ENCODE data around the gene CSNK2A2.

The CSNK2A2 gene

GRCh38 chr16:58235663-58236062, 37.8 kb upstream of the CSNK2A2 start:
- Histone ChIP-seq H2BK5ac (ENCODE audit: low read depth, low read length, poor library complexity, severe bottlenecking) (no peak overlapping the region), H3K9ac (ENCODE audit: low read length) (no peak overlapping the region), H3K4me3 (ENCODE audit: insufficient read depth in 1 of 2, low read depth in 1 of 2, low read length in 2 of 2) (no peak overlapping the region), H3K23ac (ENCODE audit: low read length in 2 of 2) (no peak overlapping the region), H2AK5ac (ENCODE audit: low read length, severe bottlenecking) (no peak overlapping the region), H3K14ac (ENCODE audit: low read length in 2 of 2) (no peak overlapping the region), H3K4ac (ENCODE audit: low read depth in 1 of 2, low read length in 2 of 2) (no peak overlapping the region), H3K79me1 (replicated peaks; ENCODE audit: low read length, poor library complexity, severe bottlenecking) (no peaks in the 10 kb centered on the region), H2BK12ac (ENCODE audit: low read length in 2 of 2) (no peak overlapping the region), H2BK120ac (ENCODE audit: low read depth, low read length) (no peak overlapping the region), H3K36me3 (ENCODE audit: control insufficient read depth in 1 of 2, insufficient read depth in 2 of 2, low read depth in 1 of 2, low read length in 2 of 2) (no peaks in the 10 kb centered on the region), H3K4me1 (ENCODE audit: control insufficient read depth, insufficient read depth, low read depth, low read length) (peaks cover 6% of the 10 kb centered on the region), H3K27me3 (ENCODE audit: control insufficient read depth in 1 of 2, insufficient read depth in 1 of 2, low read length in 2 of 2) (peaks cover 32 to 58% of the 10 kb centered on the region in 2 experiments), H4K91ac (ENCODE audit: low read length) (no peak overlapping the region), H3K18ac (ENCODE audit: low read depth in 1 of 2, low read length in 2 of 2) (no peak overlapping the region), H2AFZ (ENCODE audit: low read depth, low read length) (no peak overlapping the region), H2BK15ac (ENCODE audit: low read depth, poor library complexity, severe bottlenecking) (no peak overlapping the region), H3K4me2 (ENCODE audit: low read length, poor library complexity, severe bottlenecking) (no peak overlapping the region), H3K9me3 (ENCODE audit: control insufficient read depth, low read length) (no peaks in the 10 kb centered on the region), H3K27ac (ENCODE audit: low read length, poor library complexity, severe bottlenecking) (no peak overlapping the region), H4K8ac (ENCODE audit: low read length) (no peak overlapping the region)
- 56% methylated on average over 3 of the region's 3 CpGs for WGBS
- DNase-seq: no peak

DNA sequence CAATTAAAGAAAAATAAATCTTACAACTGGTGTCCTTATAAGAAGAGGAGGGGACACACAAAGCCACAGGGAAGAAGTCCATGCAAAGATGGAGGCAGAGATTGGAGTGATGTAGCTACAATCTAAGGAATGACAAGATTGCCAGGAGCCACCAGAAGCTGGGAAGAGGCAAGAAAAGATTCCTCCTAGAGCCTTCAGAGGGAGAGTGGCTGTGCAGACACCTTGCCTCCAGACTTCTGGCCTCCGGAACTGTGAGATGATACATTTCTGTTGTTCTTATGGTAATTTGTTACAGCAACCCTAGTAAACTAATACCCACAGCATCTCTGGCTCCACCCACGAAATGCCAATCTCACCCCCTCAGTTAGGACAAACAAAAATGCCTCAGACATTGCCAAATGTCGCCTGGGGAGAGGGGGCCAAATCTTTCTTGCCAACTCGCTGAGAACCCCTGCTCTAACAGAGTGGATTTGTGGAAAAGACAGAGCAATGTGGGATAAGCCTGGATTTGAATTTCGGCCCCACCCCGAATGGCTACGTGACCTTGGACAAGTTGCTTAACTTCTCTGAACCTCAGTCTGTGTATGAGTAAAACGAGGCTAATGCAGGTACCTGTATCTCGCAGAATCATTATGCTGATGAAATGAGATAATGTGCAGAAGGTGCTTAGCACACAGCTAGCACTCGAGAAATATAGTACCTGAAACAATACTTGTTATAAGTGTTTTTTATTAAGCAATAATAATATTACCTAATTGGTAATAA, 37.1 kb upstream of the CSNK2A2 start:
- Histone ChIP-seq H4K8ac (ENCODE audit: low read length) (no peak overlapping the region), H3K9me3 (ENCODE audit: control insufficient read depth, low read length) (no peaks in the 10 kb centered on the region), H3K23ac (ENCODE audit: low read length in 2 of 2) (no peak overlapping the region), H3K4me1 (ENCODE audit: control insufficient read depth, insufficient read depth, low read depth, low read length) (peaks cover 6% of the 10 kb centered on the region), H3K36me3 (ENCODE audit: control insufficient read depth in 1 of 2, insufficient read depth in 2 of 2, low read depth in 1 of 2, low read length in 2 of 2) (no peaks in the 10 kb centered on the region), H2AK5ac (ENCODE audit: low read length, severe bottlenecking) (no peak overlapping the region), H3K27me3 (ENCODE audit: control insufficient read depth in 1 of 2, insufficient read depth in 1 of 2, low read length in 2 of 2) (peaks cover 32 to 52% of the 10 kb centered on the region in 2 experiments), H4K91ac (ENCODE audit: low read length) (no peak overlapping the region), H2BK12ac (ENCODE audit: low read length in 2 of 2) (no peak overlapping the region), H3K27ac (ENCODE audit: low read length, poor library complexity, severe bottlenecking) (no peak overlapping the region), H3K4ac (ENCODE audit: low read depth in 1 of 2, low read length in 2 of 2) (no peak overlapping the region), H3K18ac (ENCODE audit: low read depth in 1 of 2, low read length in 2 of 2) (no peak overlapping the region), H3K9ac (ENCODE audit: low read length) (no peak overlapping the region), H3K4me3 (ENCODE audit: insufficient read depth in 1 of 2, low read depth in 1 of 2, low read length in 2 of 2) (no peak overlapping the region), H2BK15ac (ENCODE audit: low read depth, poor library complexity, severe bottlenecking) (no peak overlapping the region), H2AFZ (ENCODE audit: low read depth, low read length) (no peak overlapping the region), H3K79me1 (replicated peaks; ENCODE audit: low read length, poor library complexity, severe bottlenecking) (no peaks in the 10 kb centered on the region), H2BK120ac (ENCODE audit: low read depth, low read length) (no peak overlapping the region), H3K14ac (ENCODE audit: low read length in 2 of 2) (no peak overlapping the region), H3K4me2 (ENCODE audit: low read length, poor library complexity, severe bottlenecking) (no peak overlapping the region), H2BK5ac (ENCODE audit: low read depth, low read length, poor library complexity, severe bottlenecking) (no peak overlapping the region)
- 75% methylated on average over 8 of the region's 10 CpGs for WGBS
- DNase-seq: no peak

- Histone ChIP-seq H2AK5ac (ENCODE audit: low read length, severe bottlenecking) (no peak overlapping the region), H3K14ac (ENCODE audit: low read length in 2 of 2) (no peak overlapping the region), H3K18ac (ENCODE audit: low read depth in 1 of 2, low read length in 2 of 2) (no peak overlapping the region), H3K79me1 (replicated peaks; ENCODE audit: low read length, poor library complexity, severe bottlenecking) (no peaks in the 10 kb centered on the region), H2BK120ac (ENCODE audit: low read depth, low read length) (no peak overlapping the region), H3K27ac (ENCODE audit: low read length, poor library complexity, severe bottlenecking) (no peak overlapping the region), H3K9me3 (ENCODE audit: control insufficient read depth, low read length) (no peaks in the 10 kb centered on the region), H3K27me3 (ENCODE audit: control insufficient read depth in 1 of 2, insufficient read depth in 1 of 2, low read length in 2 of 2) (peaks cover 36 to 47% of the 10 kb centered on the region in 2 experiments), H2BK15ac (ENCODE audit: low read depth, poor library complexity, severe bottlenecking) (no peak overlapping the region), H3K4me3 (ENCODE audit: insufficient read depth in 1 of 2, low read depth in 1 of 2, low read length in 2 of 2) (no peak overlapping the region), H3K23ac (ENCODE audit: low read length in 2 of 2) (no peak overlapping the region), H3K36me3 (ENCODE audit: control insufficient read depth in 1 of 2, insufficient read depth in 2 of 2, low read depth in 1 of 2, low read length in 2 of 2) (no peaks in the 10 kb centered on the region), H2BK5ac (ENCODE audit: low read depth, low read length, poor library complexity, severe bottlenecking) (no peak overlapping the region), H2AFZ (ENCODE audit: low read depth, low read length) (no peak overlapping the region), H4K8ac (ENCODE audit: low read length) (no peak overlapping the region), H4K91ac (ENCODE audit: low read length) (no peak overlapping the region), H3K4me2 (ENCODE audit: low read length, poor library complexity, severe bottlenecking) (no peak overlapping the region), H2BK12ac (ENCODE audit: low read length in 2 of 2) (no peak overlapping the region), H3K9ac (ENCODE audit: low read length) (no peak overlapping the region), H3K4ac (ENCODE audit: low read depth in 1 of 2, low read length in 2 of 2) (no peak overlapping the region), H3K4me1 (ENCODE audit: control insufficient read depth, insufficient read depth, low read depth, low read length) (no peaks in the 10 kb centered on the region)
- 87% methylated on average over 4 of the region's 8 CpGs for whole genome bisulfite sequencing
- no peak for DNase-seq
Measured at GRCh38 chr16:58230259-58230658, 32.4 kb upstream of the CSNK2A2 start.

DNA sequence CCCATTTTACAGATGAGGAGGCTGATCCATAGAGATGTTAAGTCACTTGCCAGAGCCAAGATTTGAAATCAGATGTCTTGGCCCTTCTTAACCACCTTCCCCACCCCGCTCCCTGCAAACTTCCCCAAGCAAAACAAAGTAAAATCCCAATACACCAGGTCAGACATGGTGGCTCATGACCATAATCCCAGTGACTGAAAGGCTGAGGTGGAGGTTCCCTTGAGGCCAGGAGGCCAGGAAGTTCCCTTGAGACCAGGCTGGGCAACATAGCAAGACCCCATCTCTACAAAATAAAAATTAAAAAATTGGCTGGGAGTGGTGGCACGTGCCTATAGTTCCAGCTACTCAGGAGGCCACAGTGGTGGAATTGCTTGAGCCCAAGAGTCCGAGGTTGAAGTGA, 28.9 kb upstream of the CSNK2A2 start:
- no peak overlapping the region for H3K14ac ChIP-seq (ENCODE audit: low read length in 2 of 2)
- no peak overlapping the region for H3K18ac ChIP-seq (ENCODE audit: low read depth in 1 of 2, low read length in 2 of 2)
- no peak overlapping the region for H3K9ac ChIP-seq (ENCODE audit: low read length)
- H3K36me3 ChIP-seq (ENCODE audit: control insufficient read depth in 1 of 2, insufficient read depth in 2 of 2, low read depth in 1 of 2, low read length in 2 of 2): no peaks in the 10 kb centered on the region
- no peak overlapping the region for H3K4ac ChIP-seq (ENCODE audit: low read depth in 1 of 2, low read length in 2 of 2)
- H2BK12ac ChIP-seq (ENCODE audit: low read length in 2 of 2): no peak overlapping the region
- no peak overlapping the region for H3K23ac ChIP-seq (ENCODE audit: low read length in 2 of 2)
- no peak overlapping the region for H3K27ac ChIP-seq (ENCODE audit: low read length, poor library complexity, severe bottlenecking)
- no peak overlapping the region for H2AK5ac ChIP-seq (ENCODE audit: low read length, severe bottlenecking)
- no peak overlapping the region for H2BK5ac ChIP-seq (ENCODE audit: low read depth, low read length, poor library complexity, severe bottlenecking)
- H3K9me3 ChIP-seq (ENCODE audit: control insufficient read depth, low read length): no peaks in the 10 kb centered on the region
- H3K27me3 ChIP-seq (ENCODE audit: control insufficient read depth in 1 of 2, insufficient read depth in 1 of 2, low read length in 2 of 2): peaks cover 21 to 38% of the 10 kb centered on the region in 2 experiments
- no peak overlapping the region for H3K4me2 ChIP-seq (ENCODE audit: low read length, poor library complexity, severe bottlenecking)
- no peaks in the 10 kb centered on the region for H3K79me1 ChIP-seq (replicated peaks; ENCODE audit: low read length, poor library complexity, severe bottlenecking)
- no peak overlapping the region for H2BK15ac ChIP-seq (ENCODE audit: low read depth, poor library complexity, severe bottlenecking)
- peaks cover 4% of the 10 kb centered on the region for H3K4me1 ChIP-seq (ENCODE audit: control insufficient read depth, insufficient read depth, low read depth, low read length)
- H4K91ac ChIP-seq (ENCODE audit: low read length): no peak overlapping the region
- no peak for DNase-seq
- H2AFZ ChIP-seq (ENCODE audit: low read depth, low read length): no peak overlapping the region
- WGBS: 97% methylated on average over 3 of the region's 3 CpGs
- H3K4me3 ChIP-seq (ENCODE audit: insufficient read depth in 1 of 2, low read depth in 1 of 2, low read length in 2 of 2): no peak overlapping the region
- H4K8ac ChIP-seq (ENCODE audit: low read length): no peak overlapping the region
- no peak overlapping the region for H2BK120ac ChIP-seq (ENCODE audit: low read depth, low read length)
